Breast epithelium (tissue), 3 donors: ENCODE results near the gene ECT2.

Experiments used
- CTCF ChIP-seq, 3 donors: fragments of 450-650 bp; IDR thresholded peaks; one replicate each; pipeline ENCODE4 v1.5.1; 2016 to 2017; ENCODE audit warnings: antibody characterized with exemption in 3 of 3, mild to moderate bottlenecking in 3 of 3, moderate library complexity in 3 of 3
- POLR2A ChIP-seq: fragments of 450-650 bp; IDR thresholded peaks from one replicate; pipeline ENCODE4 v1.6.1; 2016; ENCODE audit warnings: antibody characterized with exemption, mild to moderate bottlenecking, moderate library complexity

DNA sequence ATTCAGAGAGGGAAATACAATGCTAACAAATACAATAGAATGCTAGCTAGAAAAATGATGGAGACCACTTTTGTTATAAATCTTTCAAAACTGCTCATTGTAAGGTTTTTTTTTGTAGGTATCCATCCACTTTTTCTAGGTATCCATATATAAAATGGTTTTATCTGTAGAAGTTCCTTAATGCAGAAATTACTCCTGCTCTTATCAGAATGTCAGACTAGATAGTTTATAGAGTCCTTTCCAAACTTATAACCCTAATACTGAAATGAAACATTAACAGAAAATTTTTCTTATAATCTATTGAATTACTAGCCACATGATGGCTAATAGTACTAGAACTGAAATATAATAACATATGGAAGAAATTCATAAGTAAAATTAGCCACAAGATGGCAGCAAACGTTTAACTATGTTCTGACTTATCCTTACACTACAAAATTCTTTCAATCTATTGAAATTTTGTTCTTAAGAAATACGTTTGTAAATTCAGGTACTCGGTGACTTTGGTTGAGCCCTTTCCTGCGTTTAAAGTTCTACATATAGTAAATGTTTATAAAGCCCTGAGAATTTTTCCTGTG, 58.5 kb downstream of the ECT2 start:
- TF ChIP-seq POLR2A (no peak), CTCF (IDR thresholded peaks at IDR 0.05) (no peak)
